HG02623 (cell line): Measurements from ENCODE around the gene NGB.

Source experiments
- ATAC-seq: cut with Tn5 transposase; IDR thresholded peaks from one replicate; pipeline ENCODE4 v1.9.1; 2021; ENCODE audit warnings: moderate library complexity; ENCODE audit not compliant: unreplicated experiment

The NGB gene

GRCh38 chr14:77238996-77239395 is 32.0 kb downstream of the NGB start:
- no peak for ATAC-seq

- no peak for ATAC-seq
Observed at GRCh38 chr14:77238356-77238755, 32.6 kb downstream of the NGB start.

GRCh38 chr14:77236814-77237213 is 34.2 kb downstream of the NGB start:
- no peak for ATAC-seq

GRCh38 chr14:77231721-77232120 is 39.3 kb downstream of the NGB start:
- no peak for ATAC-seq

GRCh38 chr14:77230914-77231313 is 40.1 kb downstream of the NGB start:
- ATAC-seq: no peak

- ATAC-seq: no peak
Observed at GRCh38 chr14:77228056-77228455, 43.0 kb downstream of the NGB start.

- ATAC-seq: no peak
Observed at GRCh38 chr14:77225892-77226557, 45.0 kb downstream of the NGB start.

GRCh38 chr14:77225254-77225653 is 45.8 kb downstream of the NGB start:
- no peak for ATAC-seq

- ATAC-seq: no peak
Observed at GRCh38 chr14:77224212-77224611, 46.8 kb downstream of the NGB start.

- ATAC-seq: no peak
Observed at GRCh38 chr14:77222546-77223225, 48.3 kb downstream of the NGB start.

- ATAC-seq: no peak
Observed at GRCh38 chr14:77221241-77221871, 49.6 kb downstream of the NGB start.

GRCh38 chr14:77220246-77221017 is 50.6 kb downstream of the NGB start:
- ATAC-seq: no peak

- no peak for ATAC-seq
Observed at GRCh38 chr14:77219591-77219990, 51.4 kb downstream of the NGB start.

GRCh38 chr14:77217551-77217950 is 53.5 kb downstream of the NGB start:
- no peak for ATAC-seq
